SJSA1 (cell line): ENCODE data around the gene NXPH4. TPM values are rescaled to one million over a fixed set of nuclear protein-coding genes. Genes with fewer than 3 reads are reported as not detected.

Source experiments
- DNase-seq, 2 experiments: peaks; one replicate each; pipeline ENCODE4 v3.0.0-alpha.2; 2015 to 2020; ENCODE audit warnings: low spot score in 2 of 2, low read depth in 1 of 2
- H3K27ac ChIP-seq: fragments of 250-450 bp; sonication (Bioruptor Pico); 2 replicates; pipeline ENCODE4 v1.5.1; 2020; ENCODE audit warnings: mild to moderate bottlenecking, moderate library complexity
- H3K27me3 ChIP-seq: fragments of 250-450 bp; sonication (Bioruptor Pico); replicated peaks from 2 replicates; pipeline ENCODE4 v1.5.1; 2020; ENCODE audit warnings: mild to moderate bottlenecking, moderate library complexity
- H3K36me3 ChIP-seq: fragments of 250-450 bp; sonication (Bioruptor Pico); 2 replicates; pipeline ENCODE4 v1.5.1; 2020; ENCODE audit warnings: mild to moderate bottlenecking
- H3K4me1 ChIP-seq: fragments of 250-450 bp; sonication (Bioruptor Pico); replicated peaks from 2 replicates; pipeline ENCODE4 v1.6.1; 2021; ENCODE audit warnings: mild to moderate bottlenecking
- H3K4me3 ChIP-seq: fragments of 250-450 bp; sonication (Bioruptor Pico); 2 replicates; pipeline ENCODE4 v1.5.1; 2020; ENCODE audit warnings: mild to moderate bottlenecking
- H3K9me3 ChIP-seq: fragments of 250-450 bp; sonication (Bioruptor Pico); replicated peaks from 2 replicates; pipeline ENCODE4 v1.5.1; 2020; ENCODE audit warnings: mild to moderate bottlenecking
- total RNA-seq: library from RNA; depleted of rRNA; stranded (reverse); fragments of >200 nt; shearing (Covaris generic); gene quantifications from 2 replicates; pipeline ENCODE4 v1.2.3, GENCODE V29; 2014

NXPH4 gene
- total RNA-seq, 1 experiment from 2014 or later = 0.13 TPM

DNA sequence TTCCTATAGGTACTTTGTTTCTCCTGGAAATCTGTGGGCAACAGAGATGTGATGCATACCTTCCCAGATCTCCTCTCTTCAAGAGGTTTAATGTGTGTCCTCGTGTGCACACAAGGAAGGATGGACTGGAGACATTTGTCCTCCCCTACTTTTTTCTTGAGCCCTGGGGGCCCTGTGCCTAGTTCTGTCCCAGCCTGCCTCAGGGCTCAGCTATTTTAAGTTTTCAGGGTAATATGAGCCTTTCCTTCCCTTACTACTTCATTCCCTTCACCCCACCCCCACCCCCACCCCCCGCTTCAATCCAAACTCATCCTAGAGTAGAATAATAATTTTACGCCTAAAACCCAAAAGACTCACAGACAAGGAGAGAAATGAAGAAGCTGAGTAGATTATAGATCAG is 33.9 kb downstream of the NXPH4 start:
- Histone ChIP-seq H3K9me3 (no peaks in the 10 kb centered on the region), H3K36me3 (no peaks in the 10 kb centered on the region; the same call in none of the 2 replicates), H3K27ac (no peak overlapping the region), H3K27me3 (no peaks in the 10 kb centered on the region), H3K4me1 (no peaks in the 10 kb centered on the region), H3K4me3 (no peak overlapping the region)
- no peak for DNase-seq

DNA sequence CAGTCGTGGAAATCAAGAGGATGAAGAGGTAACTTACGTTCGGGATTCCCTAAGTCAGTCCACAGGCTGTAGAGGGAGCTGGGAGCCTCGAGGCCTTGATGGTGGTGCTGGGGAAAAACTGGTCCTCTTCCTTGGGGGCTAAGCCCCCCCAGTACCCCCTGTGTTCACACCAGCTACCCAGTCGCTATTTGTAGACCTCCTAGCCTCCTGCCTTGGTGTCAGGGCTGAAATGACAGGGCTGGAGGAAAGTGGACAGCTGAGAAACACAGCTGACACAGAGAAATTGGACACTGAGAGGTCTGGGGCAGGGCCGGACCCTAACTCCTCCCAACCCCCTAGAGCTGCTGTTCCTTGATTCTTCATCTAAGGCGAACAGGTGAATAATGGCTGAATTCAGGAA is 34.4 kb downstream of the NXPH4 start, which contains the start of gene STAC3:
Gene STAC3, minus strand, starts transcription at position 232 of the 400 bp plus-strand sequence. CDS start 1,551 bp downstream, outside the sequence.
- Histone ChIP-seq H3K27me3 (no peaks in the 10 kb centered on the region), H3K4me1 (no peaks in the 10 kb centered on the region), H3K36me3 (peaks cover 3% of the 10 kb centered on the region), H3K27ac (no peak within 1 kb of the TSS), H3K9me3 (no peaks in the 10 kb centered on the region), H3K4me3 (no peak within 1 kb of the TSS)
- DNase-seq = no peak

DNA sequence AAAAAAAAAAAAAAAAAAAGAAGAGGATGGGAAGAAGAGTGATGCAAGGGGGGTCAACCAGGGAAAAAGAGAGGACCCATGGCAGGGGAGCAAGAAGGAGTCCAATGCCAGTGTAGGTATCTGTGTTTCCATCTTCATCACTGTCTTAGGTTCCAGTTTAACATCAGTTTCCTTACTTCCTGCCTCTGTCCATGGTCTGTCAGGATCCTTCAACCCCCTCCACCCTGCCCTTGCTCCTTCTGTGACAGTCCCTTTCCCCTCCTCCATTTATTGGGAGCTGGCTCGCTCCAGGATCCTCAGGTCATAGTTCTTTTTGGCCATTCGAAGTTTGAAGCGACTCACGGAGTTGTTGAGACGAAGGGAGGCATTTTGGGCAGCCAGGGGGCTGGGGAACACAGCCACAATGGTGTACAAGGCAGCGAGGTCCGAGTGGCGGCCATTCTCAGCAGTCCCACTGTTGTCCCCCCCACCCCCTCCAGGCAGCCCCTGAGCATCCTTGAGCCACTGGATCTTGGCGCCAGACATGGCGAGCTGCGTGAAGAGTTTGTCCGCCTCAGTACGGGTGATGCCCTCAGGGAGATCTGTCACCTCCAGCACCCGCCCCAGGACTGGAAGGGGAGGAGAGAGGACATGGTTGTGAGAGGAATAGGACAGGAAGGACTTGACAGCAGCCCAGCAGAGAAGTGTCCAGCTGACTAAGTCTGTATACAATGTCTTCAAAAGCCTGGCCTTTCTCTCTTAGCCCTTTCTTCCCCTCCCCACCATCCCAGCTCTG is 38.1 kb downstream of the NXPH4 start:
- Histone ChIP-seq H3K27me3 (no peaks in the 10 kb centered on the region), H3K9me3 (no peaks in the 10 kb centered on the region), H3K36me3 (peaks cover 27% of the 10 kb centered on the region), H3K27ac (no peak overlapping the region), H3K4me3 (no peak overlapping the region), H3K4me1 (no peaks in the 10 kb centered on the region)
- no peak for DNase-seq

DNA sequence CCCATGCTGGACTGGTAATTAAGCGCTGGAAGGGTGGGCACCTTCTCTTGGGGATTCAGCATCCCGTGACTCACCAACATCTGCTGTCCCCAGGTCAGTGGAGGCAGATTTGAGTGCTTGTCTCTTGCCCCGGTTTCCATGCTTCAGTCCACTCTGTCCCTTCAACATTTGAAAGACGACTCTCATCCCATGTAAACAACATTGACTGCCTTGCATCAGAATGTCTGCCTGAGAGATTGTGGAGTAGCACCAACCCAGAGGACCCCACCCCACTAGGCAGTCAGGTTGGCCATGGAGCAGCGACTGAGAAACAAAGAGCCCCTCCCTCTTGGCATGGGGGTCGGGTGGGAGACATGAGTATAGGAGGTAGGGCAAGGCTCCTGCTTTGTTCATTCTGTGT is 39.3 kb downstream of the NXPH4 start:
- Histone ChIP-seq H3K36me3 (peaks cover 27% of the 10 kb centered on the region), H3K27ac (no peak overlapping the region), H3K27me3 (no peaks in the 10 kb centered on the region), H3K4me3 (no peak overlapping the region), H3K4me1 (no peaks in the 10 kb centered on the region), H3K9me3 (no peaks in the 10 kb centered on the region)
- no peak for DNase-seq

DNA sequence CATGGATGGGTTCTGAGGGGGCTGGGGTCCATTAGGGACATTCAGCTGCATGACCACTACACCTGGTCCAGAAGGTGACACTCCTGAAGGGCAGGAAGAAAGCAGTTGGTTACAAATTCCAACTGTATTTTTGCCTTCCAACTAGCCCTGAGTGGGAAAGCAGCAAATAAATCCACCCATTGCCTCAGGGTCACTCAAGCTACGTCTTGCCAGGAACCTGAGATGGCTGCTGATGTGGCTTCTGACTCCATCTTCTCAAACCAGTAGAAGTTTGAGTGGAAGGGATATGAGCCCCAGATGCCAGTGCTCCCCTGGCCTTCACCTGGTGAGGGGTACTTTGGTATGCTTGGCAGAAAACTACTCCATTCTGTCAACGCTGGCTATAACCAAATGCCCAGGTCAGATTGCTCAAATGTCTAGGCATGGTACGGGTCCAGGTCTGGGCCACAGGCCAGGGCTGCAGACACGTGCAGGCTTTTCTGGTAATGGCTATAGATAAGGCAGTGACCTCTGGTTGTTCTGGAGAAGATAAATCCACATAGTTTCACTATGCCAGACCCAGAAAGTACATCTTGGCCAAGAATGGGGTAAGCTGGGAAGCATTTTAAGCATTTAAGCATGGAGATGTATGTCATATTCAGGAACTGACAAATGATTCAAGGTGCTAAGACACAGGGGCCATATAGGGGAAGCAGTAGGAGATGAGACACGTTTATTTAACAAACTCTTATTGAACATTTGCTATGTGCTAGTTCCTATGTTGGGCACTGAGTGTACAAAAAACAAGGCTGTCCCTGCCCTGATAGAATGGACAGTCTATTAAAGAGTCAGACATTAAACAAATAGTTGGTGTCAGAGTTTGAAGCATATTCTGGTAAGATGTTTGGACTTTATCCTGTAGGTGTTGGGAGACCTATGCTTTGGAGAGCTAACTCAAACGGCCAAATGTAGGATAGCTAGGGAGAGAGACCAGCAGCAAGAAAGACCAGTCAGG is 42.7 kb downstream of the NXPH4 start:
- Histone ChIP-seq H3K4me3 (no peak overlapping the region), H3K36me3 (peaks cover 27% of the 10 kb centered on the region), H3K27ac (no peak overlapping the region), H3K4me1 (peaks cover 3% of the 10 kb centered on the region), H3K9me3 (no peaks in the 10 kb centered on the region), H3K27me3 (no peaks in the 10 kb centered on the region)
- no peak for DNase-seq

DNA sequence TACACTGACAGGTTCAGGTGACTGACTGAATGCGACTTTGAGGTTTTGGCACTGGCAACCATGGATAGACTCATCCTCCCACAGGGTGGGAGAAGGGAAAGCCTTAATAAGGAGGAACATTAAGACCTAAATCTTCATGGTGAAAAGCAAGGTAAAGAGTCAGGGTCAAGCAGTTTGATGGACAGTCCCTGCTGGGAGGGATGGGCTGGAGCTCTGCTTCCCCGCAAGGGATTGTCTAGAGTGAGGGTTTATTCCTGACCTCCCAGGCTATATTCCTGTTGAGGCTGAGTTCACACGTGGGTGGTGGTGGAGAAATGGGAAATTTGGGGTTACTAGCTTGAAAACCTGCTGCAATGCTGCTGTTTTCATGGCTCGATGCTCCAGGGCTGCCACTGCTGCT is 43.8 kb downstream of the NXPH4 start:
- Histone ChIP-seq H3K4me3 (no peak overlapping the region), H3K27ac (no peak overlapping the region)

DNA sequence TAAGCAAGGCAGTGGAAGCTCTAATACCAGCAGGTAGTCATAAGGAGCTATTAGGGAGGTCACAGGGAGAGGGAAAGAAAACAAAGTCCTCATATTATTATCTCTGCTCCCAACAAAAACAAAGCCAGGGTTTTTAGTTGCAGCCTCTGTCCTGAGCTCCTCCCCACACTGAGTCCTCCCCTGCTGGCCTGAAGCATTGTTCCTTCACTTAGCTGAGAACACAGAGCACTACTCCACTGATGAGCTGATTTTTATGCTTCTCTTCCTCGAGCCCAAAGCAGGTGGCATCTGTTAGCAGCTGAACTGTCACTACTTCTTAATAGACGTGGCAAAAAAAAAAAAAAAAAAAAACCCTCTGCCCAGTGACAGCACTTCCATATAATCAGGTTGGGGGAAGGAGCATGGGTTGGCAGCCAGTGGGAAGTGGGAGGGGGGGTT is 44.9 kb downstream of the NXPH4 start:
- peaks cover 3% of the 10 kb centered on the region for H3K4me1 ChIP-seq
- DNase-seq = no peak
- no peaks in the 10 kb centered on the region for H3K27me3 ChIP-seq
- peaks cover 23% of the 10 kb centered on the region for H3K36me3 ChIP-seq
- H3K9me3 ChIP-seq = no peaks in the 10 kb centered on the region
- H3K27ac ChIP-seq = no peak overlapping the region
- no peak overlapping the region for H3K4me3 ChIP-seq

More for the DNA sequence above, 43.8 kb downstream of the NXPH4 start:
- Histone ChIP-seq H3K9me3 (no peaks in the 10 kb centered on the region), H3K27me3 (no peaks in the 10 kb centered on the region), H3K36me3 (peaks cover 30% of the 10 kb centered on the region), H3K4me1 (peaks cover 3% of the 10 kb centered on the region)
- DNase-seq = no peak

DNA sequence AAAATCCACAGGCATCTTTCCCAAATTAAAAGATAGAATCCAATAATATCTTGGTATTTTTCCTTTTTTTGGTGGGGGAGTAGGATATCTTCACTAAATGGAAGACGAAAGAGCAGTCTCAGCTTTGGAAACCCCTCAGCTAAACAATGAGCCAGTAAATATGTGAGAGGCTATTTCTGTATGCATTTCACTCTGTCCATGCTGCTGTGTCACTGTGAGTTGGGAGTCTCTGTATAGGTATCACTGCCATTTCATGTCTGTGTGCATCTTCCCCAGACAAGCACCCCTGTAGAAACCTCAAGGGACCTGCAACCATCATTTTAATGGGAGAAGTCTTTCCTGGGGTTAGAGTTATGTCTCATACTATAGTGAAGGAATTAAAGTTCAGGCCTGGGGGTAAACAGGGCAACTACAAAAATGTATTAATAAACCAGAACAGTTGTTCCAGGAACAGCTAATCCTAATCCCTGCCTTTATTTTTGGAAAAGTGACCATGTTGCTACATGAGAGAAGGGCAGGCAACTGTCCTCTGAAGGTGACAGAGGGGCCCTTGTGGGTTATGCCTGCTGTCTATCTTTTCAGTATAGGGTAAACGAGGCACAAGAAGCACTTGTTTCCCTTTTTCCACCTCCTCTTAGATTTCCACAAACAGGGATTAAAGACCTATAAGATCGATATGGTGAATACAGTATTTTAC is 45.7 kb downstream of the NXPH4 start:
- Histone ChIP-seq H3K9me3 (no peaks in the 10 kb centered on the region), H3K27me3 (no peaks in the 10 kb centered on the region), H3K36me3 (peaks cover 23% of the 10 kb centered on the region), H3K27ac (no peak overlapping the region), H3K4me3 (no peak overlapping the region), H3K4me1 (peaks cover 3% of the 10 kb centered on the region)
- DNase-seq = no peak

DNA sequence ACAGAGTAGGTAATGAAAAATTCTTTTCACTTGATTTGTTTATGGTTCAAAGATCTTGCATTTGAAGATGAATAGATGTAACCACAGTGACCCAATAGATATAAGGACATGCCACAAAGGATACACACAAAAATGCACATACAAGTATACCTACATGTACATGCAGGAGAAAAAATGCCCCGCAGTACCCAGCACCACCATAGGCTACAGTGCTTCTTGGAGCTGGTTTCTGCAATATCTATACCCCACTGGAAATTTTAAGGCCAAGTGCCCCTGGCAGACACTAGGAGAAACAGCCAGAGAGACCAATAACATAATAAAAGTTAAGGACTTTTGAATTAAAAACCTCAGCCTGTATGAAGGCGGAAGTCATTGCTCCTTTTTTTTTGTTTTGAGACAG is 46.5 kb downstream of the NXPH4 start:
- peaks cover 21% of the 10 kb centered on the region for H3K36me3 ChIP-seq
- H3K27ac ChIP-seq = no peak overlapping the region
- H3K27me3 ChIP-seq = no peaks in the 10 kb centered on the region
- peaks cover 3% of the 10 kb centered on the region for H3K4me1 ChIP-seq
- H3K4me3 ChIP-seq = no peak overlapping the region
- no peak for DNase-seq
- no peaks in the 10 kb centered on the region for H3K9me3 ChIP-seq

DNA sequence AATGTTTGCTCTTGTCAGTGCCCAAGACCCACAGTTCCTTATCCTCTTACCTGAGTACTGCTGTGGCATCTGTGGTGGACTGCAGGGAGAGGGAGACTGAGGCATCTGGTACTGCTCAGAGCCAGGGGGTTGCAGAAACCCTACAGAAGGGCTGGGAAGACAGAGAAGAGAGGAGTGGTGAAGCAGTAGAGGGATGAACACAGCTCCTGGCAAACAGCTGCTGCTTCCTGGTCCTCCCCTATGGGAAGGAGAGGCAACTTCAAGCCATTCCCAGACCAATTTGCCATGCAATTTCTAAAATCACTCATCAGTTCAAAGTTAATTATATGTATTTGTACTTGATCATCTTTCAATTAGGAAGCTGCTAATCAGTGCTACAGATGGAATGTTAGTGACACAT is 50.1 kb downstream of the NXPH4 start:
- H3K27ac ChIP-seq = no peak overlapping the region
- no peak overlapping the region for H3K4me3 ChIP-seq
- H3K9me3 ChIP-seq = no peaks in the 10 kb centered on the region
- no peaks in the 10 kb centered on the region for H3K27me3 ChIP-seq
- peaks cover 31% of the 10 kb centered on the region for H3K36me3 ChIP-seq
- peaks cover 3% of the 10 kb centered on the region for H3K4me1 ChIP-seq
- DNase-seq = no peak

DNA sequence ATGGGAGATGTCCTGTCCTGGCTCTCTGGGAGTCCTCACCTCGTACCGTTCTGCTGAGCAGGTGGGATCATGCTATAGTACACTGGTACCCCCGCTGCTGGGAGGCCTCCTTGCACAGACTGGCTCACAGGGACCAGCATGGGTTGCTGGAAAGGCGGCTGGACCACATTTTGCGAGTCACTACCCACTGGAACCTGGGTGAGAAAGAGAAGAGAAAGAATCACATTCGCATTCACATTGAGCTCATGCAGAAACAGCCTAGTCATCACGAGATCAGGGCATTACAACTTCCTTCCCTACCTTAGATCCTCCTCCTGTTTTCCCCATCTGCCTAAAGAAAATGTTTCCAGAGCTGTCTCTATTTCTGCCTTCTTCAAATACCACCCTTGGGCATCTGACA is 51.7 kb downstream of the NXPH4 start:
- Histone ChIP-seq H3K36me3 (peaks cover 31% of the 10 kb centered on the region), H3K9me3 (no peaks in the 10 kb centered on the region), H3K27ac (no peak overlapping the region), H3K27me3 (no peaks in the 10 kb centered on the region), H3K4me1 (peaks cover 3% of the 10 kb centered on the region), H3K4me3 (no peak overlapping the region)
- no peak for DNase-seq

DNA sequence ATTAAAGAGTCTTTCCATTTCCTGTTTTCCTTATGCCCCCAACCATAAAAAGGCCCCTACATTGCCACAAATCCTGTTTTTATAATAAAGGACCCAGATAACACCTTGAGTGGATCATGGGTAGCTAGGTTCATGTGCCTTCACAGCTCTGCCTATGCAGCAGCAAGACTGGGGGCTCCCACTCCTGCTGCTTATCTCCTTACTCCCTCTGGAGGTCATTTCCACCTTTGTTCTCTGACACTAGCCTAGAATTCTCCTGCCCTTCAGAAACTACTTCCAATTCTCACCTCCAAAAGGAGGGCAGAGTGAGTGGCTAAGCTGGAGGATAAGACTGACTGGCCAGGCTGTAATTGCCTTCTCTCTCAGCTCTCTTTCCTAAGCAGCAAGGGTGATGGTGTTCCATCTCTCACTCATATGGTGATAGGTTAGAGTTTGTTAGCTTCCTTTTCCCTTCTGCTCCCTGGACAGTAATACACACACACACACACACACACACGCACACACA is 54.4 kb downstream of the NXPH4 start:
- H3K27ac ChIP-seq = no peak overlapping the region
- H3K36me3 ChIP-seq = peaks cover 33% of the 10 kb centered on the region

DNA sequence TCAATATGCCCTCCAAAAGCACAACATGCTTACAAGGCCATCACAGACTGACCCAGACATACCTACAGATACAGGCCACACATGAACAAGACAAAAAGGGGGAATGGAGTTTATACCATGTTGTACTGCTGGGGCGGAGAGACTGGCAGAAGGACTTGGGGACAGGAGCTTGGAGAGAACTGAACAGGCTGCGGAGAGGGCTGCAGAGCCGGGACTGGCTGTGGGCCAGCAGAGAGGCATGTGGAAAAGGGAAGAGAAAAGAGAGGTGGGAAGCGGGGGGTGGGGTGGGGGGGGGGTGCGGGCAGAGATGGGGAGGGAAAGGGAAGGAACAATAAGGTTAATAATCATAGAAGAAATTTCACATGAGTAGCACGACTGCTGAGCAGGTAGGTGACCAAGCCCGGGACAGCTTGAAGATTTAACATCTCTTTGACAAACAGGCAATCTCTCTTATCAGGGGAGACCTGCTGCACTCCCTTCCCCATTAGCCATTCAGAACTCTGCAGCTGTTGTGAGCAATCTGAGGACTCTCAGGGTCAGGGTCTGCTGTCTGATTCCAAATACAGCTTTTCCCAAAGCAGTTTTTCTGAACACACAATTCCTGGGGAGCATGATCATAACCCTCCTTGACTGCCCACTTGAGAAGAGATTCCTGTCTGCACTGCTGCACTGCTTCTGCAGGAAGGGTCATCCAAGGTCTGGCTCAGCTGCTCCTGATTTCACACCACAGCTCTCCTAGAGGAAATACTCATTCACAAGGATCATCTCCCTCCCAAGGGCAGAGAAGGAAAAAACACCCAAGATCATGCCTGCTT is 56.0 kb downstream of the NXPH4 start:
- no peak for DNase-seq
- H3K4me1 ChIP-seq = no peaks in the 10 kb centered on the region
- H3K27ac ChIP-seq = no peak overlapping the region
- peaks cover 33% of the 10 kb centered on the region for H3K36me3 ChIP-seq
- no peaks in the 10 kb centered on the region for H3K27me3 ChIP-seq
- H3K9me3 ChIP-seq = no peaks in the 10 kb centered on the region
- no peak overlapping the region for H3K4me3 ChIP-seq

More for the DNA sequence above, 54.4 kb downstream of the NXPH4 start:
- no peak for DNase-seq
- Histone ChIP-seq H3K27me3 (no peaks in the 10 kb centered on the region), H3K4me3 (no peak overlapping the region), H3K9me3 (no peaks in the 10 kb centered on the region), H3K4me1 (no peaks in the 10 kb centered on the region)
